Lung (tissue), 12 donors: ENCODE results near the gene PDGFB. TPM values are rescaled to one million over a fixed set of nuclear protein-coding genes. Genes with fewer than 3 reads are reported as not detected.

ENCODE experiments used
- ATAC-seq: fragments of 200-7000 bp; cut with Tn5 transposase; one replicate; pipeline ENCODE4 v1.9.1; 2020; ENCODE audit warnings: moderate number of reproducible peaks; ENCODE audit not compliant: insufficient read depth, low FRiP score
- DNase-seq, 3 donors: peaks; one replicate each; pipeline ENCODE4 v3.0.0-alpha.2; 2013 to 2017
- H3K27ac ChIP-seq, 2 donors: one replicate each; pipeline ENCODE4 v1.5.1; 2013; ENCODE audit warnings: mild to moderate bottlenecking in 2 of 2, moderate library complexity in 2 of 2, control low read depth in 1 of 2, inconsistent platforms in 1 of 2, low read depth in 1 of 2, low read length in 1 of 2
- H3K27me3 ChIP-seq, 3 donors: one replicate each; pipeline ENCODE4 v1.5.1; 2013; ENCODE audit warnings: low read length in 2 of 3; ENCODE audit not compliant: control insufficient read depth in 3 of 3, insufficient read depth in 3 of 3
- H3K36me3 ChIP-seq, 4 donors: one replicate each; pipeline ENCODE4 v1.5.1; 2013; ENCODE audit warnings: low read length in 4 of 4, mild to moderate bottlenecking in 1 of 4, moderate library complexity in 1 of 4; ENCODE audit not compliant: control insufficient read depth in 4 of 4, insufficient read depth in 4 of 4
- H3K4me1 ChIP-seq, 5 donors: one replicate each; pipeline ENCODE4 v1.5.1; 2013; ENCODE audit warnings: low read length in 5 of 5, mild to moderate bottlenecking in 2 of 5, moderate library complexity in 1 of 5; ENCODE audit not compliant: control insufficient read depth in 5 of 5, insufficient read depth in 5 of 5
- H3K4me3 ChIP-seq: one replicate; pipeline ENCODE4 v1.5.1; 2013; ENCODE audit warnings: mild to moderate bottlenecking, control low read depth, moderate library complexity
- H3K9ac ChIP-seq, 2 donors: one replicate each; pipeline ENCODE4 v1.5.1; 2013; ENCODE audit warnings: low read length in 2 of 2, control low read depth in 1 of 2; ENCODE audit not compliant: insufficient read depth in 1 of 2
- H3K9me3 ChIP-seq, 4 donors: one replicate each; pipeline ENCODE4 v1.5.1; 2013; ENCODE audit warnings: low read length in 3 of 4, mild to moderate bottlenecking in 1 of 4, moderate library complexity in 1 of 4; ENCODE audit not compliant: control insufficient read depth in 4 of 4, insufficient read depth in 3 of 4
- WGBS, 2 donors: extraction: QIAGEN DNeasy Blood & Tissue Kit; methylation state at CpG; one replicate each; pipeline ENCODE4 v1.1.7; 2013; 5-methylcytosine and 5-hydroxymethylcytosine counted together
- polyA plus RNA-seq, 2 donors: library from polyadenylated mRNA; stranded (reverse); fragments of 200-250 nt; gene quantifications; one replicate each; pipeline ENCODE4 v1.2.1, GENCODE V29; 2013
- total RNA-seq, 2 donors: library from RNA; depleted of rRNA in 1 of 2; stranded (reverse); fragments of >200 nt in 1 of 2; gene quantifications; one replicate each; pipeline ENCODE4 v1.2.1, GENCODE V29; 2014 to 2021
- TF ChIP-seq, protein P1 (sequence below): IDR thresholded peaks from 2 replicates; pipeline ENCODE4 v1.5.1; 2012; ENCODE audit warnings: mild to moderate bottlenecking; ENCODE audit errors: control extremely low read depth, extremely low read depth
- donor health status: control.
- donor health status: control.
- donor health status: Bipolar disorder and iron deficiency.
- donor health status: healthy.
- donor health status: DM: yes; HTN: yes; CAD: no.

Gene PDGFB
- total and polyA plus RNA-seq, 4 donors: 9.8 to 56.7 (median 29.5) TPM

DNA sequence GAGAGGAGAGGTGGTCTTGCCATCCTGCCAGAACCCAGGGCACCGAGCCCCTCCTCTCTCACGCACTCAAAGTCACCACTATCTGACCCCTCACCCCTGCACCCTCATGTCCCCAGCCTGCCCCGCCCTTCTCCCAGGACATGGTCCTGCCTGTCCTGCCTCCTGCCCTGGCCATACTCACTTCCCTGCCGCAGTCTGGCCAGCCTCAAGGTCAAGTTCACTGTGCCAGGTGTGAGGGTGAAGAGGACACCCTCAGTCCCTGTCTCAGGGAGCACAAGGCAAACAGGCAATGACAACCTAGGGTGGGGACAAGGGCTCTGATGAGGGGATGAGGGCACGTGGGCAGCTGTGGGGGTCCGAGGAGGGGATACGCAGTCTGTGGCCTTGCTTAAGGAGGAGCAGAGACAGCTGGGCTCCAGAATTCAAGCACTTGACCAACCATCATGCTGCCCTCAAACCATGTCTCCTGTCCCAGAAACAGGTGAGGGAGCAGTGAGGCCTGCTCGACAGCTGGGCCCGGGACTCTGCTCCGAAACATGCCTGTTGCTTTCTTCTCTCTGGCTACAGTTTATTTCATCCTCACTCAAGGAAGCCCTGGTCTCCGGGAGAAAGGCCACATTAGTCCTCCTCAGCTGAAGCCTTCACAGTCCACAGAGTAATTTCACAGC is 36.6 kb downstream of the PDGFB start:
- Histone ChIP-seq H3K9ac (no peak overlapping the region), H3K36me3 (no peaks in the 10 kb centered on the region), H3K27ac (no peak overlapping the region), H3K4me1 (peaks cover 0 to 5% (median 0%) of the 10 kb centered on the region in 5 donors), H3K4me3 (no peak overlapping the region), H3K9me3 (no peaks in the 10 kb centered on the region), H3K27me3 (no peaks in the 10 kb centered on the region)
- WGBS, 2 donors: 86 to 90% methylated on average over 11 of the region's 11 CpGs
- ATAC-seq (no peak), DNase-seq (no peak)
- TF ChIP-seq, protein P1, sequence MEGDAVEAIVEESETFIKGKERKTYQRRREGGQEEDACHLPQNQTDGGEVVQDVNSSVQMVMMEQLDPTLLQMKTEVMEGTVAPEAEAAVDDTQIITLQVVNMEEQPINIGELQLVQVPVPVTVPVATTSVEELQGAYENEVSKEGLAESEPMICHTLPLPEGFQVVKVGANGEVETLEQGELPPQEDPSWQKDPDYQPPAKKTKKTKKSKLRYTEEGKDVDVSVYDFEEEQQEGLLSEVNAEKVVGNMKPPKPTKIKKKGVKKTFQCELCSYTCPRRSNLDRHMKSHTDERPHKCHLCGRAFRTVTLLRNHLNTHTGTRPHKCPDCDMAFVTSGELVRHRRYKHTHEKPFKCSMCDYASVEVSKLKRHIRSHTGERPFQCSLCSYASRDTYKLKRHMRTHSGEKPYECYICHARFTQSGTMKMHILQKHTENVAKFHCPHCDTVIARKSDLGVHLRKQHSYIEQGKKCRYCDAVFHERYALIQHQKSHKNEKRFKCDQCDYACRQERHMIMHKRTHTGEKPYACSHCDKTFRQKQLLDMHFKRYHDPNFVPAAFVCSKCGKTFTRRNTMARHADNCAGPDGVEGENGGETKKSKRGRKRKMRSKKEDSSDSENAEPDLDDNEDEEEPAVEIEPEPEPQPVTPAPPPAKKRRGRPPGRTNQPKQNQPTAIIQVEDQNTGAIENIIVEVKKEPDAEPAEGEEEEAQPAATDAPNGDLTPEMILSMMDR: no peak

DNA sequence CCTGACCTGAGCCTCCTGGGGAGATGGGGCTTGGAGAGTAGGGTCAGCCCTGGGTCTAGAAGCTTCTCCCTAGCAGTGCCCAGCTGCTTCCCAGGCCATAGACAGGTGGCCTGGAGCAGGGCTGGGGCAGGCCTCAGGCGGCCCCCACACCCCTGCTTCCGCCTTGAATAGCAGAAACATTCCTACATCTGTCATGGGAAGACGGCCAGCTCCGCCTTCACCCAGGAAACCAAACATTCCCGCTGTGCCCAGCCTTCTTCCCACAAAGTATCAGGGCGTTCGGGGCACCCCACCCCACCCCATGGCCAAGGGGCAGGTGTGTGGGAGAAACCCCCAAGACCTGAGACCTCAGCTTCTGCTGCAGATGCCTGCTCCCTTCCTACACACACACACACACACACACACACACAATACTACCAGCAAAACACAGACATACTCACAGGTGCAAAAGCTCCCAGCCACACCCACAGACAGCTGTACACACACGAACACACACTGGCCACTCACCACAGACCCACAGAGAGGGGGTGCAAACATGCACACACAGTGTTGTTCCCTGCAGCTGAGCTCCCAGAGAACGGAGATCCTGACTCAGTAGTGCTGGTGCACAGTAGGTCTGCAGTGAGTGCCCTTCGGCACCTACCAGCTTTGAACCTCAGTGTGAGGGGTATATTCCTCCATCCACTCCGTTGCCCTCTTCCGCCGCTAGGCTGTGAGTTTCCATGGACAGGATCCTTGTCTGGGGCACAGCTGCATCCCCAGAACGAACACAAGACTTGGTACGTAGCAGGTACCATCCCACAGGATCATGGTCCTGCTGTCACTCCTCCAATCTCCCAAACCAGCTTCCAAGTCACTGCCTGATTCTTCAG is 37.4 kb downstream of the PDGFB start:
- H3K9ac ChIP-seq: no peak overlapping the region

DNA sequence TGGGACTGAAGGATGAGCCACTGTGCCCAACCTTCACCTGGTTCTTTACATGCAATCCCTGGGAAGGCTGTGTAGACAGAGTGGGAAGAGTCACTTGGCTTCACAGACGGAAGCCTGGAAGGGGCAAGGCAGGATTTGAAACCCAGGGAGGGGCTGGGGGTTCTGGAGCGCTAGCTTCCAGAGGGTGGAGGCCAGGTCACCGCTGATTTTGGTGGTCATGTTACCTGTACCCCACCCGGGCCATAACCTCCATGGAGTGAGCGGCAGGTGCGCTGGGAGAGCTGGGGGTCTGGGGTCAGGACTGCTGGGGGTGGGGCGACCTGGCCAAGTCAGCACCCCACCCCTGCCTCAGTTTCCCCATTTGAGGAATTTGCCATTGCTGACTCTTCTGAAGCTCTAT is 38.3 kb downstream of the PDGFB start:
- no peaks in the 10 kb centered on the region for H3K27me3 ChIP-seq
- no peak for ATAC-seq
- no peak for DNase-seq

More for the DNA sequence above, 37.4 kb downstream of the PDGFB start:
- Histone ChIP-seq H3K9me3 (no peaks in the 10 kb centered on the region), H3K4me3 (no peak overlapping the region), H3K27me3 (no peaks in the 10 kb centered on the region), H3K4me1 (peaks cover 0 to 8% (median 0%) of the 10 kb centered on the region in 5 donors), H3K27ac (peak overlapping the region in 1 of 2 donors; percentile 18), H3K36me3 (no peaks in the 10 kb centered on the region)
- no peak for ATAC-seq
- DNase-seq: no peak
- TF ChIP-seq, protein P1: no peak
- WGBS, 2 donors: 48 to 63% methylated on average over 15 of the region's 15 CpGs

More for the DNA sequence above, 38.3 kb downstream of the PDGFB start:
- Histone ChIP-seq H3K9me3 (no peaks in the 10 kb centered on the region), H3K9ac (no peak overlapping the region), H3K4me1 (peaks cover 0 to 8% (median 0%) of the 10 kb centered on the region in 5 donors), H3K4me3 (no peak overlapping the region), H3K27ac (no peak overlapping the region), H3K36me3 (no peaks in the 10 kb centered on the region)
- 92 to 96% methylated on average over 7 of the region's 7 CpGs for WGBS, 2 donors
- TF ChIP-seq, protein P1: no peak
